HepG2 (cell line): ENCODE results near the gene PNPLA2. TPM values are rescaled to one million over a fixed set of nuclear protein-coding genes. Genes with fewer than 3 reads are reported as not detected.

Experiments used
- ATAC-seq: fragments of 200-7000 bp; cut with Tn5 transposase; 3 replicates; pipeline ENCODE4 v1.9.1; 2020; ENCODE audit warnings: mild to moderate bottlenecking, moderate library complexity
- BruUV-seq: library from RNA; stranded (reverse); fragments of 400-500 nt; replicated peaks from 2 replicates; lab custom pipeline; 2021; lab: Mats Ljungman, UMichigan
- CTCF ChIA-PET: fragments of 300-600 bp; formaldehyde crosslinking; extraction: SDS; loops from one replicate; lab custom pipeline; 2021; ENCODE audit warnings: low total read pairs, inconsistent platforms, low intra/inter-chr PET ratio; lab: Yijun Ruan, JAX
- POLR2A ChIA-PET: fragments of 350-600 bp; sonication (Branson Sonifier 250); formaldehyde crosslinking; loops from one replicate; lab custom pipeline; 2020; ENCODE audit warnings: antibody characterized with exemption, inconsistent platforms; lab: Yijun Ruan, JAX
- DNase-seq: peaks from one replicate; pipeline ENCODE4 v3.0.0-alpha.2; 2015; ENCODE audit warnings: low spot score
- FAIRE-seq: peaks from 3 replicates; lab custom pipeline; 2011; peaks lifted over from hg19 to GRCh38; lab: Jason Lieb, UNC
- H2AFZ ChIP-seq: one replicate; pipeline ENCODE4 v1.6.1; 2011; ENCODE audit warnings: low read length, inconsistent platforms
- H3K27ac ChIP-seq: fragments of 300-600 bp; 3 replicates; pipeline ENCODE4 v1.8.0; 2011; ENCODE audit warnings: mixed run types, mild to moderate bottlenecking, mixed read lengths, low read length, inconsistent platforms; ENCODE audit not compliant: insufficient read depth; ENCODE audit errors: extremely low read length
- H3K27me3 ChIP-seq, 2 experiments: fragments of 200-600 bp in 1 of 2; 2 replicates in 1 of 2; 3 replicates in 1 of 2; pipeline versions ENCODE4 v1.6.0 to v1.8.0; 2011; ENCODE audit warnings: low read length in 2 of 2, mild to moderate bottlenecking in 2 of 2, moderate library complexity in 2 of 2, inconsistent platforms in 1 of 2; ENCODE audit not compliant: insufficient read depth in 2 of 2, control insufficient read depth in 1 of 2
- H3K36me3 ChIP-seq, 2 experiments: fragments of 200-600 bp in 1 of 2; replicated peaks in 1 of 2; 2 replicates in 1 of 2; 3 replicates in 1 of 2; pipeline versions ENCODE4 v1.5.1 to v1.8.0; 2011; ENCODE audit warnings: low read length in 2 of 2, inconsistent platforms in 1 of 2; ENCODE audit not compliant: insufficient read depth in 2 of 2, control insufficient read depth in 1 of 2
- H3K4me1 ChIP-seq: 2 replicates; pipeline ENCODE4 v1.5.1; 2012; ENCODE audit warnings: low read length, inconsistent platforms; ENCODE audit not compliant: insufficient read depth
- H3K4me2 ChIP-seq: 2 replicates; pipeline ENCODE4 v1.6.0; 2011; ENCODE audit warnings: low read depth, low read length, inconsistent platforms
- H3K4me3 ChIP-seq, 3 experiments: fragments of 200-600 bp in 1 of 3; sonication (generic), shearing (Covaris generic) in 1 of 3; replicated peaks in 1 of 3; 2 replicates each; pipeline ENCODE4 v1.5.1; 2011 to 2016; ENCODE audit warnings: low read length in 3 of 3, inconsistent platforms in 2 of 3, low read depth in 2 of 3, mild to moderate bottlenecking in 2 of 3, control low read depth in 1 of 3, mixed read lengths in 1 of 3; ENCODE audit not compliant: insufficient read depth in 1 of 3
- H3K79me2 ChIP-seq: one replicate; pipeline ENCODE4 v1.6.1; 2011; ENCODE audit warnings: low read length, inconsistent platforms; ENCODE audit not compliant: insufficient read depth
- H3K9ac ChIP-seq: 2 replicates; pipeline ENCODE4 v1.6.0; 2011; ENCODE audit warnings: mild to moderate bottlenecking, low read depth, low read length, inconsistent platforms; ENCODE audit not compliant: insufficient read depth
- H3K9me3 ChIP-seq: 2 replicates; pipeline ENCODE4 v1.5.1; 2012; ENCODE audit warnings: mild to moderate bottlenecking, low read length
- H4K20me1 ChIP-seq: 2 replicates; pipeline ENCODE4 v1.6.0; 2011; ENCODE audit warnings: inconsistent platforms, mild to moderate bottlenecking, low read length, moderate library complexity; ENCODE audit not compliant: insufficient read depth
- FOSL1 ChIP-seq: sonication (generic); formaldehyde crosslinking; IDR thresholded peaks from 2 replicates; pipeline ENCODE4 v1.9.0; 2021; ENCODE audit warnings: missing genetic modification reagents, borderline replicate concordance
- HOXD1 ChIP-seq: sonication (generic); formaldehyde crosslinking; IDR thresholded peaks from 2 replicates; pipeline ENCODE4 v1.5.0; 2020; ENCODE audit warnings: missing genetic modification reagents
- RBFOX2 ChIP-seq: fragments of 200-400 bp; formaldehyde crosslinking; IDR thresholded peaks from 2 replicates; pipeline ENCODE4 v1.6.1; 2017; ENCODE audit warnings: low read depth, mild to moderate bottlenecking, low read length
- ZBTB8A ChIP-seq: sonication (generic); formaldehyde crosslinking; IDR thresholded peaks from 2 replicates; pipeline ENCODE4 v1.4.0; 2020; ENCODE audit warnings: mild to moderate bottlenecking, low read depth, missing genetic modification reagents, borderline replicate concordance
- ZNF143 ChIP-seq: sonication (generic); formaldehyde crosslinking; IDR thresholded peaks from 2 replicates; pipeline ENCODE4 v1.4.0; 2020; ENCODE audit warnings: missing genetic modification reagents
- ZNF207 ChIP-seq: fragments of 450-650 bp; IDR thresholded peaks from 2 replicates; pipeline ENCODE4 v1.6.1; 2016; ENCODE audit warnings: antibody characterized with exemption, borderline replicate concordance
- ZNF225 ChIP-seq: sonication (generic); formaldehyde crosslinking; IDR thresholded peaks from 2 replicates; pipeline ENCODE4 v1.4.0; 2020; ENCODE audit warnings: mild to moderate bottlenecking, missing genetic modification reagents
- ZNF232 ChIP-seq: sonication (generic); formaldehyde crosslinking; IDR thresholded peaks from 2 replicates; pipeline ENCODE4 v1.4.0; 2020; ENCODE audit warnings: missing genetic modification reagents, borderline replicate concordance
- ZNF549 ChIP-seq: sonication (generic); formaldehyde crosslinking; IDR thresholded peaks from 2 replicates; pipeline ENCODE4 v1.5.0; 2020; ENCODE audit warnings: missing genetic modification reagents
- WGBS: methylation state at CpG from one replicate; pipeline ENCODE4 v1.1.6; 2017; ENCODE audit warnings: low lambda C conversion rate; 5-methylcytosine and 5-hydroxymethylcytosine counted together
- in situ Hi-C: cut with HindIII; loops from 2 replicates; pipeline ENCODE4 v1.10.0; 2017; ENCODE audit warnings: low pct_unique_long_range_greater_than_20kb; ENCODE audit not compliant: extremely low pct_ligation_motif_present
- intact Hi-C: fragments of 100-400 bp; cut with micrococcal nuclease; formaldehyde crosslinking; loops from one replicate; pipeline ENCODE4 v1.10.0; 2022; ENCODE audit not compliant: unreplicated experiment
- polyA plus RNA-seq, 8 experiments: library from polyadenylated mRNA; depleted of rRNA in 3 of 8; stranded (reverse) in 7 of 8; unstranded in 1 of 8; fragments of >200 nt; fragmentation: Illumina TruSeq in 4 of 8; extraction: Trizol in 4 of 8; gene quantifications; 2 replicates each; pipeline versions ENCODE4 v1.2.1 to v1.2.3, GENCODE V29; 2011 to 2016; ENCODE audit warnings: low read depth in 4 of 8, missing spikeins in 1 of 8, mixed read lengths in 1 of 8; ENCODE audit not compliant: insufficient read depth in 1 of 8
- total RNA-seq, 5 experiments: library from RNA; depleted of rRNA; stranded (reverse); fragments of >200 nt; fragmentation: Illumina TruSeq; extraction: Trizol; gene quantifications; 2 replicates each; pipeline ENCODE4 v1.2.3, GENCODE V29; 2016; ENCODE audit warnings: low read depth in 1 of 5
- TF ChIP-seq, protein P1 (sequence below): sonication (generic); formaldehyde crosslinking; conservative IDR thresholded peaks from 2 replicates; pipeline ENCODE4 v1.4.0; 2020; ENCODE audit warnings: missing genetic modification reagents
- TF ChIP-seq, protein P2 (sequence below): sonication (generic); formaldehyde crosslinking; IDR thresholded peaks from 2 replicates; pipeline ENCODE4 v1.5.0; 2020; ENCODE audit warnings: missing genetic modification reagents
- TF ChIP-seq, protein P3 (sequence below): sonication (generic); formaldehyde crosslinking; IDR thresholded peaks from 2 replicates; pipeline ENCODE4 v1.8.0; 2022; ENCODE audit warnings: missing genetic modification reagents, low read depth, mild to moderate bottlenecking, borderline replicate concordance
- TF ChIP-seq, protein P4 (sequence below): sonication (generic); formaldehyde crosslinking; IDR thresholded peaks from 2 replicates; pipeline ENCODE4 v1.4.0; 2020; ENCODE audit warnings: missing genetic modification reagents

Gene PNPLA2
- total and polyA plus RNA-seq, 2 of the 13 experiments (the other 11 are each of a cell fraction or from before 2014, with no cell fraction given), result 10.5 to 43.2 TPM

DNA sequence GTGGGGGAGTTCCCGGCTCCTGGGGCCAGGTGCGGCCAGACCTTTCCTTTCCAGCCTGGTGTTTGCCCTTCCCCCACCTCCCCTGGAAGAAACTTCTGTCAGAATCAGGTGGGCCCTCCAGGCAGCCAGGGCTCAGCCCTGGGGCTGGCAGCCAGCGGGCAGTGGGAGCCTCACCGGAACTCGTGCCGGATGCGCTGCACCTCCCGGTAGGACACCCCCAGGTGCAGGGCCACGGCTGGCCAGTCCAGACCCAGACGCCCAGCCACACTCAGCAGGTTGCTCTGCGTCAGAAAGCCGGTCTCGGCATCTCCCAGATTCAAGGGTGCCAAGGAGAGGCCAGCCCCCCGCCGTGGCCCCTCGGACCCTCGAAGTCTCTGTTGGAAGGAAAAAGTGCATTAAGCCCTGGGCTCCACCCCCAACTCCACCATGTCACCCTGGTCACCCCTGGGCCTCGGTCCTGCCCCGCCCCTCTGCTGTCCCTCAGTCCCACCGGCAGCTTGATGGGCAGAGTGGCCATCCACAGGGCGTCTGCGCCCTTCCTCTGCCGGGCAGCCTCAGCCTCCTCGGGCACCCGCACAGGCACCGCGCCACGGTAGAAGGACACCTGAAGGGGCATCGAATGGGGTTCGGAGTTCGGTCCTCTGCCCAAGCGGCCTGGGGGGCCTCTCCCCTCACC is 18.9 kb upstream of the PNPLA2 start:
- Histone ChIP-seq H4K20me1 (no peaks in the 10 kb centered on the region), H3K4me2 (no peak overlapping the region), H3K27ac (no peak overlapping the region), H3K4me3 (no peak overlapping the region), H2AFZ (no peak overlapping the region), H3K9ac (no peak overlapping the region), H3K27me3 (no peaks in the 10 kb centered on the region; a peak in 1 of 5 replicates), H3K36me3 (peaks cover 7 to 8% of the 10 kb centered on the region in 2 experiments; a peak in 3 of 5 replicates), H3K9me3 (no peaks in the 10 kb centered on the region), H3K79me2 (peaks cover 17% of the 10 kb centered on the region), H3K4me1 (peaks cover 14% of the 10 kb centered on the region)
- in situ Hi-C loops, result no loop called here
- TF ChIP-seq, protein P1, sequence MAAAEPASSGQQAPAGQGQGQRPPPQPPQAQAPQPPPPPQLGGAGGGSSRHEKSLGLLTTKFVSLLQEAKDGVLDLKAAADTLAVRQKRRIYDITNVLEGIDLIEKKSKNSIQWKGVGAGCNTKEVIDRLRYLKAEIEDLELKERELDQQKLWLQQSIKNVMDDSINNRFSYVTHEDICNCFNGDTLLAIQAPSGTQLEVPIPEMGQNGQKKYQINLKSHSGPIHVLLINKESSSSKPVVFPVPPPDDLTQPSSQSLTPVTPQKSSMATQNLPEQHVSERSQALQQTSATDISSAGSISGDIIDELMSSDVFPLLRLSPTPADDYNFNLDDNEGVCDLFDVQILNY (CRISPR knock-in tag), result no peak
- peak; percentile 29; the same call in 1 of the 2 replicates for TF ChIP-seq RBFOX2
- intact Hi-C loops, result no loop called here
- DNase-seq (no peak), FAIRE-seq (no peak), ATAC-seq (no peak)
- no TSS peak for BruUV-seq
- ChIA-PET CTCF (no interaction called here), POLR2A (no interaction called here)
- 97% methylated on average over 15 of the region's 32 CpGs for WGBS

DNA sequence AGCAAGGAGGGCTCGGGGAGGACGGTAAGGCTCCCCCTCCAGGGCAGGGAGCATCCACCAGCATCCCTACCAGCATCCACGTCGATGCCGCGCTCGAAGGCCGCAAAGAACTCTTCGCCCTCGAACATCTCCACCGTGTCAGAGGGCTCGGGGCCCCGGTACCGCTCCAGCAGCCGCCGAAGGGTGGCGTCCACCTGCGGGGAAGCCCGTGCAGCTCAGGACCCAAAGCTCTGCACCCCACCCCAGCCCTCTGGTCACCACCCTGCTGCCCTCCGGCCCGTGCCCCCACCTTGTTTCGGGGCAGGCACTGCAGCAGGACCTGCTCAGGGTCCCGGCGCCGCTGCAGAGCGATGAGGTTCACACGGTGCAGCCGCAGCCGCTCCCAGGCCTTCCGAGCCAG is 18.2 kb upstream of the PNPLA2 start:
- H3K4me2 ChIP-seq, result no peak overlapping the region
- H2AFZ ChIP-seq, result no peak overlapping the region
- H3K4me3 ChIP-seq, result no peak overlapping the region
- peaks cover 18% of the 10 kb centered on the region for H3K79me2 ChIP-seq
- peaks cover 7 to 8% of the 10 kb centered on the region in 2 experiments; a peak in 3 of 5 replicates for H3K36me3 ChIP-seq
- in situ Hi-C loops (no loop called here), intact Hi-C loops (no loop called here)
- H4K20me1 ChIP-seq, result no peaks in the 10 kb centered on the region
- FAIRE-seq, result no peak
- no peak overlapping the region for H3K27ac ChIP-seq
- no peaks in the 10 kb centered on the region for H3K9me3 ChIP-seq
- H3K4me1 ChIP-seq, result peaks cover 16% of the 10 kb centered on the region
- H3K27me3 ChIP-seq, result no peaks in the 10 kb centered on the region; a peak in 1 of 5 replicates
- ChIA-PET CTCF (no interaction called here), POLR2A (no interaction called here)
- no peak for DNase-seq
- 90% methylated on average over 27 of the region's 30 CpGs for WGBS
- H3K9ac ChIP-seq, result no peak overlapping the region
- BruUV-seq, result no TSS peak
- ATAC-seq, result no peak
- TF ChIP-seq HOXD1 (CRISPR knock-in tag), result no peak
- TF ChIP-seq ZBTB8A (CRISPR knock-in tag), result no peak
- TF ChIP-seq ZNF232 (CRISPR knock-in tag), result no peak
- TF ChIP-seq, protein P2, sequence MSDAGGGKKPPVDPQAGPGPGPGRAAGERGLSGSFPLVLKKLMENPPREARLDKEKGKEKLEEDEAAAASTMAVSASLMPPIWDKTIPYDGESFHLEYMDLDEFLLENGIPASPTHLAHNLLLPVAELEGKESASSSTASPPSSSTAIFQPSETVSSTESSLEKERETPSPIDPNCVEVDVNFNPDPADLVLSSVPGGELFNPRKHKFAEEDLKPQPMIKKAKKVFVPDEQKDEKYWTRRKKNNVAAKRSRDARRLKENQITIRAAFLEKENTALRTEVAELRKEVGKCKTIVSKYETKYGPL (CRISPR knock-in tag), result no peak
- TF ChIP-seq, protein P3, sequence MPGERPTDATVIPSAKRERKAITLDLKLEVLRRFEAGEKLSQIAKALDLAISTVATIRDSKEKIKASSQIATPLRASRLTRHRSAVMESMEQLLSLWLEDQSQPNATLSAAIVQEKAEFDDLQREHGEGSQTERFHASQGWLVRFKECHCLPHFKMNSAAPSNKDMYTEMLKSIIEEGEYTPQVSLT (CRISPR knock-in tag), result no peak
- TF ChIP-seq ZNF225 (CRISPR knock-in tag), result no peak
- TF ChIP-seq ZNF207, result no peak
- no peak for TF ChIP-seq FOSL1 (CRISPR knock-in tag)
- no peak for TF ChIP-seq ZNF549 (CRISPR knock-in tag)
- no peak for TF ChIP-seq ZNF143 (CRISPR knock-in tag)
- TF ChIP-seq, protein P4, sequence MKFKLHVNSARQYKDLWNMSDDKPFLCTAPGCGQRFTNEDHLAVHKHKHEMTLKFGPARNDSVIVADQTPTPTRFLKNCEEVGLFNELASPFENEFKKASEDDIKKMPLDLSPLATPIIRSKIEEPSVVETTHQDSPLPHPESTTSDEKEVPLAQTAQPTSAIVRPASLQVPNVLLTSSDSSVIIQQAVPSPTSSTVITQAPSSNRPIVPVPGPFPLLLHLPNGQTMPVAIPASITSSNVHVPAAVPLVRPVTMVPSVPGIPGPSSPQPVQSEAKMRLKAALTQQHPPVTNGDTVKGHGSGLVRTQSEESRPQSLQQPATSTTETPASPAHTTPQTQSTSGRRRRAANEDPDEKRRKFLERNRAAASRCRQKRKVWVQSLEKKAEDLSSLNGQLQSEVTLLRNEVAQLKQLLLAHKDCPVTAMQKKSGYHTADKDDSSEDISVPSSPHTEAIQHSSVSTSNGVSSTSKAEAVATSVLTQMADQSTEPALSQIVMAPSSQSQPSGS, result no peak
